ENCODE data around the gene EME1.

DNA sequence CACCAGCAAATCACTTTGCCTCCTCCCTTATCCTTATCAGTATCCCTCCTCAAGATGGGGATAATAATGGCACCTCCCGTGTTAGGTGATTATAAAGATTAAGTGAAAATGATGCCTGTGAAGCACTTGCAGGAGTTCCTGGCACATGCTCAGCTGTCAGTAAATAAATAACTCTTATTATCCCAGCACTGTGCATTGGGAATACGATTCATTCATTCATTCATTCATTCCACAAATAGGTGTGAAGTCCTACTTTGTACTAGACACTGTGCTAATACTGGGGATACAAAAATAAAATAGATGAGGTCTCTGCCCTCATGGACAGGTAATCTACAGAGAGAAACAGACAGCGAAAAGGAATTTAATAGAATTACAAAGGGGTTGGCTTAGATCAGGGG, 25.1 kb upstream of the EME1 start:
- TF ChIP-seq, protein P1, sequence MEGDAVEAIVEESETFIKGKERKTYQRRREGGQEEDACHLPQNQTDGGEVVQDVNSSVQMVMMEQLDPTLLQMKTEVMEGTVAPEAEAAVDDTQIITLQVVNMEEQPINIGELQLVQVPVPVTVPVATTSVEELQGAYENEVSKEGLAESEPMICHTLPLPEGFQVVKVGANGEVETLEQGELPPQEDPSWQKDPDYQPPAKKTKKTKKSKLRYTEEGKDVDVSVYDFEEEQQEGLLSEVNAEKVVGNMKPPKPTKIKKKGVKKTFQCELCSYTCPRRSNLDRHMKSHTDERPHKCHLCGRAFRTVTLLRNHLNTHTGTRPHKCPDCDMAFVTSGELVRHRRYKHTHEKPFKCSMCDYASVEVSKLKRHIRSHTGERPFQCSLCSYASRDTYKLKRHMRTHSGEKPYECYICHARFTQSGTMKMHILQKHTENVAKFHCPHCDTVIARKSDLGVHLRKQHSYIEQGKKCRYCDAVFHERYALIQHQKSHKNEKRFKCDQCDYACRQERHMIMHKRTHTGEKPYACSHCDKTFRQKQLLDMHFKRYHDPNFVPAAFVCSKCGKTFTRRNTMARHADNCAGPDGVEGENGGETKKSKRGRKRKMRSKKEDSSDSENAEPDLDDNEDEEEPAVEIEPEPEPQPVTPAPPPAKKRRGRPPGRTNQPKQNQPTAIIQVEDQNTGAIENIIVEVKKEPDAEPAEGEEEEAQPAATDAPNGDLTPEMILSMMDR (IDR thresholded peaks at IDR 0.05; ENCODE audit: low read length), result no peak
- TF ChIP-seq EZH2 (IDR thresholded peaks at IDR 0.05; ENCODE audit: borderline replicate concordance, low read length), result no peak

Measured in OCI-LY1 (cell line).